RWPE2 (cell line): Measurements from ENCODE around the gene TCF7.
A peak's percentile ranks its signal among the peaks of the same experiment; 100 is the strongest.

Experiments
- ATAC-seq: fragments of 200-7000 bp; cut with Tn5 transposase; 3 replicates; pipeline ENCODE4 v1.9.1; 2021; ENCODE audit warnings: low read depth
- DNase-seq: peaks from one replicate; pipeline ENCODE4 v3.0.0-alpha.2; 2020; ENCODE audit warnings: low spot score
- H3K27ac ChIP-seq: fragments of 450-650 bp; 2 replicates; pipeline ENCODE4 v1.5.1; 2017; ENCODE audit warnings: mild to moderate bottlenecking; ENCODE audit not compliant: poor library complexity, severe bottlenecking
- H3K27me3 ChIP-seq: fragments of 250-450 bp; sonication (Bioruptor Pico); 2 replicates; pipeline ENCODE4 v1.5.1; 2021; ENCODE audit warnings: mild to moderate bottlenecking, moderate library complexity; ENCODE audit not compliant: insufficient read depth, poor library complexity, severe bottlenecking
- H3K36me3 ChIP-seq: fragments of 250-450 bp; sonication (Bioruptor Pico); 2 replicates; pipeline ENCODE4 v1.5.1; 2020; ENCODE audit warnings: low read depth, mild to moderate bottlenecking, moderate library complexity
- H3K4me1 ChIP-seq: fragments of 250-450 bp; sonication (Bioruptor Pico); 2 replicates; pipeline ENCODE4 v1.5.1; 2021; ENCODE audit warnings: mild to moderate bottlenecking, moderate library complexity; ENCODE audit not compliant: insufficient read depth, poor library complexity, severe bottlenecking
- H3K4me3 ChIP-seq: fragments of 250-450 bp; sonication (Bioruptor Pico); 2 replicates; pipeline ENCODE4 v1.5.1; 2021; ENCODE audit warnings: mild to moderate bottlenecking, moderate library complexity; ENCODE audit not compliant: severe bottlenecking
- H3K9me3 ChIP-seq: fragments of 250-450 bp; sonication (Bioruptor Pico); 2 replicates; pipeline ENCODE4 v1.5.1; 2021; ENCODE audit warnings: mild to moderate bottlenecking, moderate library complexity; ENCODE audit not compliant: severe bottlenecking
- CTCF ChIP-seq: fragments of 450-650 bp; IDR thresholded peaks from one replicate; pipeline ENCODE4 v1.5.1; 2017; ENCODE audit warnings: mild to moderate bottlenecking, moderate library complexity; ENCODE audit not compliant: poor library complexity, severe bottlenecking

The TCF7 gene

GRCh38 chr5:134103998-134104654 lies 10.4 kb upstream of the TCF7 start:
- H3K4me3 ChIP-seq: no peak overlapping the region
- H3K4me1 ChIP-seq: no peaks in the 10 kb centered on the region
- no peaks in the 10 kb centered on the region for H3K9me3 ChIP-seq
- ATAC-seq (no peak), DNase-seq (no peak)
- H3K36me3 ChIP-seq: no peaks in the 10 kb centered on the region
- no peak overlapping the region for H3K27ac ChIP-seq
- no peak for TF ChIP-seq CTCF
- H3K27me3 ChIP-seq: no peaks in the 10 kb centered on the region

- Histone ChIP-seq H3K27ac (no peak overlapping the region), H3K27me3 (no peaks in the 10 kb centered on the region), H3K9me3 (no peaks in the 10 kb centered on the region), H3K4me1 (peaks cover 9% of the 10 kb centered on the region), H3K4me3 (no peak overlapping the region), H3K36me3 (no peaks in the 10 kb centered on the region)
- no peak for TF ChIP-seq CTCF
- DNase-seq (no peak), ATAC-seq (no peak)
Measured at GRCh38 chr5:134106991-134107701, 7.3 kb upstream of the TCF7 start.

GRCh38 chr5:134107779-134108178 lies 6.7 kb upstream of the TCF7 start:
- peaks cover 9% of the 10 kb centered on the region for H3K4me1 ChIP-seq
- no peaks in the 10 kb centered on the region for H3K9me3 ChIP-seq
- ATAC-seq (no peak), DNase-seq (no peak)
- H3K27ac ChIP-seq: no peak overlapping the region
- no peaks in the 10 kb centered on the region for H3K27me3 ChIP-seq
- H3K4me3 ChIP-seq: no peak overlapping the region
- no peak for TF ChIP-seq CTCF
- no peaks in the 10 kb centered on the region for H3K36me3 ChIP-seq

GRCh38 chr5:134110382-134110781 lies 4.1 kb upstream of the TCF7 start:
- Histone ChIP-seq H3K4me3 (no peak overlapping the region), H3K4me1 (peaks cover 9% of the 10 kb centered on the region)
- peak; percentile 56 for ATAC-seq

More at GRCh38 chr5:134110382-134110781, 4.1 kb upstream of the TCF7 start:
- no peak for TF ChIP-seq CTCF
- no peaks in the 10 kb centered on the region for H3K36me3 ChIP-seq
- H3K27me3 ChIP-seq: no peaks in the 10 kb centered on the region
- no peak overlapping the region for H3K27ac ChIP-seq
- peak; percentile 80 for DNase-seq
- no peaks in the 10 kb centered on the region for H3K9me3 ChIP-seq
